CD4-positive, alpha-beta T cell (primary cell): ENCODE data around the gene DGKB. TPM values are rescaled to one million over a fixed set of nuclear protein-coding genes. Genes with fewer than 3 reads are reported as not detected.

Source experiments
- ATAC-seq: fragments of 200-7000 bp; cut with Tn5 transposase; one replicate; pipeline ENCODE4 v1.10.0; 2022; ENCODE audit warnings: mild to moderate bottlenecking; ENCODE audit not compliant: poor library complexity
- CTCF ChIA-PET: fragments of 350-600 bp; sonication (Branson Sonifier 250); formaldehyde crosslinking; loops from one replicate; lab custom pipeline; 2021; ENCODE audit warnings: antibody characterized with exemption, inconsistent platforms; lab: Charles Lee
- POLR2A ChIA-PET: fragments of 350-600 bp; sonication (Branson Sonifier 250); formaldehyde crosslinking; loops from one replicate; lab custom pipeline; 2021; ENCODE audit warnings: antibody characterized with exemption, inconsistent platforms; lab: Charles Lee
- DNase-seq, 14 experiments: peaks; one replicate each; pipeline ENCODE4 v3.0.0-alpha.2; 2013 to 2020; ENCODE audit warnings: mixed read lengths in 2 of 14
- H3K27ac ChIP-seq, 2 donors: one replicate each; pipeline versions ENCODE4 v1.5.1 to v1.7.0; 2013; ENCODE audit warnings: low read length in 2 of 2, low read depth in 1 of 2, mild to moderate bottlenecking in 1 of 2
- H3K27me3 ChIP-seq, 2 experiments: 1 replicate in 1 of 2; 2 replicates in 1 of 2; pipeline versions ENCODE4 v1.6.1 to v1.7.0; 2013; ENCODE audit warnings: low read length in 2 of 2, control low read depth in 1 of 2, mild to moderate bottlenecking in 1 of 2, moderate library complexity in 1 of 2; ENCODE audit not compliant: insufficient read depth in 2 of 2, control insufficient read depth in 1 of 2
- H3K36me3 ChIP-seq: one replicate; pipeline ENCODE4 v1.6.1; 2013; ENCODE audit warnings: low read length, control low read depth; ENCODE audit not compliant: insufficient read depth
- H3K4me1 ChIP-seq: one replicate; pipeline ENCODE4 v1.6.1; 2013; ENCODE audit warnings: low read length, control low read depth; ENCODE audit not compliant: insufficient read depth
- H3K4me3 ChIP-seq: one replicate; pipeline ENCODE4 v1.5.1; 2013; ENCODE audit warnings: mild to moderate bottlenecking, low read length, moderate library complexity
- H3K9me3 ChIP-seq, 2 experiments: 1 replicate in 1 of 2; 2 replicates in 1 of 2; pipeline versions ENCODE4 v1.6.1 to v1.7.0; 2013; ENCODE audit warnings: low read length in 2 of 2, mild to moderate bottlenecking in 2 of 2, control low read depth in 1 of 2, moderate library complexity in 1 of 2; ENCODE audit not compliant: control insufficient read depth in 1 of 2, insufficient read depth in 1 of 2
- H3K27ac Mint-ChIP-seq: one replicate; pipeline ENCODE4 v1.8.0; 2020; ENCODE audit warnings: mixed read lengths
- H3K27me3 Mint-ChIP-seq: one replicate; pipeline ENCODE4 v1.8.0; 2021; ENCODE audit warnings: mixed read lengths
- H3K36me3 Mint-ChIP-seq: one replicate; pipeline ENCODE4 v1.8.0; 2021; ENCODE audit warnings: low read depth, mixed read lengths
- H3K4me1 Mint-ChIP-seq: one replicate; pipeline ENCODE4 v1.8.0; 2021; ENCODE audit warnings: low read depth, mixed read lengths
- H3K4me3 Mint-ChIP-seq: one replicate; pipeline ENCODE4 v1.8.0; 2020; ENCODE audit warnings: mild to moderate bottlenecking, mixed read lengths
- H3K9me3 Mint-ChIP-seq: one replicate; pipeline ENCODE4 v1.8.0; 2020; ENCODE audit warnings: mixed read lengths
- intact Hi-C, 2 experiments: fragments of 100-400 bp; cut with DNase I in 1 of 2; cut with micrococcal nuclease in 1 of 2; formaldehyde crosslinking; loops; one replicate each; pipeline versions ENCODE4 v1.15.1 to v1.9.0; 2023 to 2025; cut with DNase I, micrococcal nuclease
- total RNA-seq, 174 experiments: library from RNA in 2 of 174; stranded (reverse) in 2 of 174; gene quantifications; one replicate each; pipeline ENCODE4 v1.2.3 and lab custom pipeline; 2021 to 2026
- TF ChIP-seq, protein P1 (sequence below): fragments of 200-600 bp; IDR thresholded peaks from one replicate; pipeline ENCODE4 v1.8.0; 2022; ENCODE audit warnings: antibody characterized with exemption, mild to moderate bottlenecking

Gene DGKB
- total RNA-seq, 2 experiments from 2014 or later: not detected

DNA sequence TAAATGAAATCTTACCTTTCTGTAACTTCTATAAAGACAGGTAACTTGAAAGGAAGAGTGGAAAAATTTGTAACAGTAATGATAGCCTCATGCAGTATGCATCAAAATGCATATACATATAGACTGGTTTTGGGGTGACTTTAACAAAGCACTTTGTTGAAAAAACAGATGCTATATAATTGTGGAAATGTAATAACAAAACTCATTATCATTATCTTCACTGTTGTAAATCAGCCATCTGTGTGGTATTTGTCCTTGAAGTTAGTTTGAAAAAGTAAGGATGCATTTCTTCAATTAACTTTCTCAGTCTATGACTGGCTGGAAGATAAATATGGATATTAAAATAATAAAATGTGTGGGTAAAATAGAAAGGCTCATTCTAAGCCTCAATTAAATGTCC, 6.1 kb upstream of the DGKB start:
- H3K9me3 Mint-ChIP-seq: peaks cover 5% of the 10 kb centered on the region
- Histone ChIP-seq H3K27me3 (no peaks in the 10 kb centered on the region), H3K36me3 (no peaks in the 10 kb centered on the region), H3K27ac (no peak overlapping the region), H3K4me1 (no peaks in the 10 kb centered on the region), H3K9me3 (no peaks in the 10 kb centered on the region), H3K4me3 (no peak overlapping the region)
- TF ChIP-seq, protein P1, sequence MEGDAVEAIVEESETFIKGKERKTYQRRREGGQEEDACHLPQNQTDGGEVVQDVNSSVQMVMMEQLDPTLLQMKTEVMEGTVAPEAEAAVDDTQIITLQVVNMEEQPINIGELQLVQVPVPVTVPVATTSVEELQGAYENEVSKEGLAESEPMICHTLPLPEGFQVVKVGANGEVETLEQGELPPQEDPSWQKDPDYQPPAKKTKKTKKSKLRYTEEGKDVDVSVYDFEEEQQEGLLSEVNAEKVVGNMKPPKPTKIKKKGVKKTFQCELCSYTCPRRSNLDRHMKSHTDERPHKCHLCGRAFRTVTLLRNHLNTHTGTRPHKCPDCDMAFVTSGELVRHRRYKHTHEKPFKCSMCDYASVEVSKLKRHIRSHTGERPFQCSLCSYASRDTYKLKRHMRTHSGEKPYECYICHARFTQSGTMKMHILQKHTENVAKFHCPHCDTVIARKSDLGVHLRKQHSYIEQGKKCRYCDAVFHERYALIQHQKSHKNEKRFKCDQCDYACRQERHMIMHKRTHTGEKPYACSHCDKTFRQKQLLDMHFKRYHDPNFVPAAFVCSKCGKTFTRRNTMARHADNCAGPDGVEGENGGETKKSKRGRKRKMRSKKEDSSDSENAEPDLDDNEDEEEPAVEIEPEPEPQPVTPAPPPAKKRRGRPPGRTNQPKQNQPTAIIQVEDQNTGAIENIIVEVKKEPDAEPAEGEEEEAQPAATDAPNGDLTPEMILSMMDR: no peak
- no peak overlapping the region for H3K27ac Mint-ChIP-seq
- H3K4me3 Mint-ChIP-seq: no peak overlapping the region
- no peak for ATAC-seq
- H3K36me3 Mint-ChIP-seq: no peaks in the 10 kb centered on the region
- DNase-seq: no peak
- ChIA-PET CTCF (no interaction called here), POLR2A (no interaction called here)
- no peaks in the 10 kb centered on the region for H3K4me1 Mint-ChIP-seq
- intact Hi-C loops: no loop called here
- no peaks in the 10 kb centered on the region for H3K27me3 Mint-ChIP-seq

DNA sequence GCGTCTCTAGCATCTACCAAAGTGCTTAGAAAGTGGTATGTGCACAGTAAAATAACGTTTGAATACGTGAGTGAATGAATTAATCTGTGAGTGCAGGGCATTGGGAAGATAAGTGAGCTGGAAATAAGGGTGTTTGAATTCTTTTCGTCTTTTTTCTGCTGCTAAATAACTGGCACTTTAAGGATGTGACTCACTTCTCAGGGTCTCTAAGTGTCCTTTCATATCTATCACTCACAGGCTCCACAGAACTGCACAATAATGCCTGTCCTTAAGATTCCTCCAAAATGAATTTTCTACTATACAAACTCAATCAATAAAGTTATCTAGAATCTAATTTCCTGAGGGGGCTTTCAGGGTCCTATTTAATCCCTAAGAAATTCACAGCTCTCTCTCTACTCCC, 3.2 kb upstream of the DGKB start:
- no peak overlapping the region for H3K27ac Mint-ChIP-seq
- ChIA-PET CTCF (no interaction called here), POLR2A (no interaction called here)
- no peak for DNase-seq
- Histone ChIP-seq H3K9me3 (peaks cover 0 to 6% of the 10 kb centered on the region in 2 experiments), H3K36me3 (no peaks in the 10 kb centered on the region), H3K4me3 (no peak overlapping the region), H3K27me3 (no peaks in the 10 kb centered on the region), H3K27ac (no peak overlapping the region), H3K4me1 (no peaks in the 10 kb centered on the region)
- H3K4me1 Mint-ChIP-seq: no peaks in the 10 kb centered on the region
- no peak overlapping the region for H3K4me3 Mint-ChIP-seq
- H3K27me3 Mint-ChIP-seq: no peaks in the 10 kb centered on the region
- no peak for ATAC-seq
- TF ChIP-seq, protein P1: no peak
- no peaks in the 10 kb centered on the region for H3K36me3 Mint-ChIP-seq
- peaks cover 8% of the 10 kb centered on the region for H3K9me3 Mint-ChIP-seq
- intact Hi-C loops: no loop called here

DNA sequence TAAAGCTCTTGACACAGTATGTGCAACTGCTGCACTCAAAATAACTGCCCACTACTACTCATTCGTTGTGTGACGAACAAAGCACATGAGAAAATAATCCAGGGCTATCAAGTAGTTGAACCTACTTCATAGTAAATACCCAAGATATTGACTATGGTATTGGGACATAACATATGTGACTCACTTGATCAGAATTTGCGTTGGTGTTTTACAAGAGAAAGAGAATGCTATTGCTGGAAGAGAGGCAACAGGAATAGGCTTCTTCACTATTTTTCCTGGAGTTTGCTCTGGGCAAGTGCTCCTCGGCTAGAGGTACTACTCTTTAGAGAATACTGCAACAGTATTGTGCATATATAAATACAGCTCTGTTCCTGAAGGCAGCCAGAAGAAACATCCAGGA, 2.5 kb downstream of the DGKB start:
- Histone ChIP-seq H3K36me3 (no peaks in the 10 kb centered on the region), H3K27ac (no peak overlapping the region), H3K9me3 (peaks cover 0 to 6% of the 10 kb centered on the region in 2 experiments), H3K4me3 (no peak overlapping the region), H3K27me3 (no peaks in the 10 kb centered on the region), H3K4me1 (no peaks in the 10 kb centered on the region)
- intact Hi-C loops: no loop called here
- no peak overlapping the region for H3K4me3 Mint-ChIP-seq
- ChIA-PET CTCF (no interaction called here), POLR2A (no interaction called here)
- no peaks in the 10 kb centered on the region for H3K4me1 Mint-ChIP-seq
- DNase-seq (no peak), ATAC-seq (no peak)
- TF ChIP-seq, protein P1: no peak
- H3K36me3 Mint-ChIP-seq: no peaks in the 10 kb centered on the region
- peaks cover 9% of the 10 kb centered on the region for H3K9me3 Mint-ChIP-seq
- no peaks in the 10 kb centered on the region for H3K27me3 Mint-ChIP-seq
- H3K27ac Mint-ChIP-seq: no peak overlapping the region
